A673 (cell line): ENCODE results near the gene SDF2. TPM values are rescaled to one million over a fixed set of nuclear protein-coding genes. Genes with fewer than 3 reads are reported as not detected.

ENCODE experiments used
- BruUV-seq: library from RNA; stranded (reverse); fragments of 400-500 nt; replicated peaks from 2 replicates; lab custom pipeline; 2021; lab: Mats Ljungman, UMichigan
- CTCF ChIA-PET: fragments of 300-600 bp; sonication (Branson Sonifier 250); formaldehyde crosslinking; loops from one replicate; lab custom pipeline; 2022; ENCODE audit warnings: antibody characterized with exemption; lab: Charles Lee
- POLR2A ChIA-PET: fragments of 300-600 bp; sonication (Branson Sonifier 250); formaldehyde crosslinking; loops from one replicate; lab custom pipeline; 2022; ENCODE audit warnings: antibody characterized with exemption; ENCODE audit not compliant: low non-redundant PET; lab: Charles Lee
- DNase-seq: peaks from one replicate; pipeline ENCODE4 v3.0.0-alpha.2; 2015; ENCODE audit warnings: low spot score
- H3K27ac ChIP-seq: fragments of 200-600 bp; sonication (generic); 2 replicates; pipeline ENCODE4 v1.5.1; 2016; ENCODE audit warnings: mixed run types, low read depth, mild to moderate bottlenecking, mixed read lengths, antibody characterized with exemption, low read length; ENCODE audit not compliant: poor library complexity, severe bottlenecking
- H3K27me3 ChIP-seq: fragments of 200-600 bp; sonication (generic); replicated peaks from 2 replicates; pipeline ENCODE4 v1.6.1; 2017; ENCODE audit warnings: mixed run types, low read depth, mild to moderate bottlenecking, mixed read lengths, antibody characterized with exemption, low read length; ENCODE audit not compliant: insufficient read depth, poor library complexity
- H3K36me3 ChIP-seq: fragments of 200-600 bp; sonication (generic); 2 replicates; pipeline ENCODE4 v1.6.1; 2016; ENCODE audit warnings: mixed run types, mild to moderate bottlenecking, mixed read lengths, antibody characterized with exemption, low read length; ENCODE audit not compliant: insufficient read depth, poor library complexity, severe bottlenecking
- H3K4me1 ChIP-seq: fragments of 200-600 bp; sonication (generic); 2 replicates; pipeline ENCODE4 v1.6.1; 2017; ENCODE audit warnings: mixed run types, mild to moderate bottlenecking, mixed read lengths, antibody characterized with exemption, low read length; ENCODE audit not compliant: insufficient read depth, poor library complexity, severe bottlenecking
- H3K4me3 ChIP-seq: fragments of 200-600 bp; sonication (generic); 2 replicates; pipeline ENCODE4 v1.5.1; 2016; ENCODE audit warnings: low read depth, mixed run types, mild to moderate bottlenecking, mixed read lengths, low read length; ENCODE audit not compliant: poor library complexity, severe bottlenecking
- H3K9me3 ChIP-seq: fragments of 200-600 bp; sonication (generic); 2 replicates; pipeline ENCODE4 v1.6.1; 2016; ENCODE audit warnings: mixed run types, low read depth, mild to moderate bottlenecking, mixed read lengths, antibody characterized with exemption, low read length; ENCODE audit not compliant: poor library complexity, severe bottlenecking
- CTCF ChIP-seq: fragments of 300-800, 200-600 bp; sonication (generic); conservative IDR thresholded peaks from 2 replicates; pipeline ENCODE4 v1.5.1; 2017; ENCODE audit warnings: low read depth, mild to moderate bottlenecking, antibody characterized with exemption, low read length, moderate library complexity, mixed read lengths
- EZH2 ChIP-seq: fragments of 200-600 bp; sonication (generic); IDR thresholded peaks from 2 replicates; pipeline ENCODE4 v1.6.1; 2017; ENCODE audit warnings: borderline replicate concordance, low read depth, mild to moderate bottlenecking, mixed read lengths, antibody characterized with exemption, low read length; ENCODE audit not compliant: poor library complexity, severe bottlenecking
- intact Hi-C: fragments of 100-400 bp; cut with micrococcal nuclease; formaldehyde crosslinking; loops from one replicate; pipeline ENCODE4 v1.10.0; 2022; ENCODE audit not compliant: unreplicated experiment
- total RNA-seq: library from RNA; stranded (reverse); gene quantifications from 2 replicates; pipeline ENCODE4 v1.2.3, GENCODE V29; 2021

The SDF2 gene
- total RNA-seq, 1 experiment from 2014 or later = 41.6 TPM

GRCh38 chr17:28705074-28705659, 43.5 kb upstream of the SDF2 start:
- Histone ChIP-seq H3K9me3 (no peaks in the 10 kb centered on the region), H3K36me3 (peaks cover 29% of the 10 kb centered on the region), H3K4me1 (no peaks in the 10 kb centered on the region), H3K27ac (no peak overlapping the region), H3K27me3 (no peaks in the 10 kb centered on the region), H3K4me3 (no peak overlapping the region)
- BruUV-seq = no TSS peak
- intact Hi-C loops = no loop called here
- TF ChIP-seq EZH2 (no peak), CTCF (no peak)
- no peak for DNase-seq
- ChIA-PET POLR2A (no interaction called here), CTCF (no interaction called here)

- no TSS peak for BruUV-seq
- Histone ChIP-seq H3K4me3 (no peak overlapping the region), H3K4me1 (no peaks in the 10 kb centered on the region), H3K9me3 (no peaks in the 10 kb centered on the region), H3K36me3 (peaks cover 38% of the 10 kb centered on the region), H3K27ac (no peak overlapping the region), H3K27me3 (no peaks in the 10 kb centered on the region)
- DNase-seq = no peak
- intact Hi-C loops = no loop called here
- TF ChIP-seq EZH2 = no peak
- TF ChIP-seq CTCF = no peak
- CTCF ChIA-PET = no interaction called here
- POLR2A ChIA-PET = no interaction called here
These were observed 42.6 kb upstream of the SDF2 start for GRCh38 chr17:28704219-28704858.

- BruUV-seq = no TSS peak
- no peak overlapping the region for H3K4me3 ChIP-seq
- no peak overlapping the region for H3K27ac ChIP-seq
- no peaks in the 10 kb centered on the region for H3K27me3 ChIP-seq
- peaks cover 44% of the 10 kb centered on the region for H3K36me3 ChIP-seq
- intact Hi-C loops = no loop called here
- TF ChIP-seq CTCF (no peak), EZH2 (no peak)
- DNase-seq = no peak
- H3K4me1 ChIP-seq = no peaks in the 10 kb centered on the region
- CTCF ChIA-PET = no interaction called here
- POLR2A ChIA-PET = no interaction called here
- H3K9me3 ChIP-seq = no peaks in the 10 kb centered on the region
These were observed 42.0 kb upstream of the SDF2 start for GRCh38 chr17:28703552-28704218.
